Measurements from ENCODE around the gene NGEF.

NGEF gene

GRCh38 chr2:232971744-232972143, 41.3 kb downstream of the NGEF start:
- Histone ChIP-seq H3K4me3 (ENCODE audit: insufficient read depth, low read length, poor library complexity, severe bottlenecking) (no peak overlapping the region), H4K20me1 (ENCODE audit: low read depth, low read length) (no peaks in the 10 kb centered on the region), H3K36me3 (ENCODE audit: low read length) (no peaks in the 10 kb centered on the region), H3K27me3 (ENCODE audit: low read length) (no peaks in the 10 kb centered on the region), H2AFZ (ENCODE audit: low read depth, low read length, severe bottlenecking) (no peak overlapping the region), H3K4me2 (ENCODE audit: low read depth, low read length, poor library complexity, severe bottlenecking) (no peak overlapping the region), H3F3A (ENCODE audit: insufficient read depth) (no peaks in the 10 kb centered on the region), H3K27ac (ENCODE audit: low read depth, low read length) (no peak overlapping the region), H3K79me2 (ENCODE audit: insufficient read depth, low read length) (no peaks in the 10 kb centered on the region), H3K9me3 (ENCODE audit: insufficient read depth, low read length) (no peaks in the 10 kb centered on the region), H3K9ac (ENCODE audit: low read length) (no peak overlapping the region), H3K9me2 (replicated peaks; ENCODE audit: insufficient read depth, low read length) (no peaks in the 10 kb centered on the region)
- TF ChIP-seq CTCF (IDR thresholded peaks at IDR 0.05; ENCODE audit: insufficient read depth, low read length, poor library complexity, severe bottlenecking), result no peak
- no peak for TF ChIP-seq EZH2phosphoT487 (conservative IDR thresholded peaks at IDR 0.05; ENCODE audit: low read length)

GRCh38 chr2:232970051-232970450, 43.0 kb downstream of the NGEF start:
- no peak for TF ChIP-seq EZH2phosphoT487 (conservative IDR thresholded peaks at IDR 0.05; ENCODE audit: low read length)
- TF ChIP-seq CTCF (IDR thresholded peaks at IDR 0.05; ENCODE audit: insufficient read depth, low read length, poor library complexity, severe bottlenecking), result no peak
- no peaks in the 10 kb centered on the region for H3K36me3 ChIP-seq (ENCODE audit: low read length)
- no peaks in the 10 kb centered on the region for H3K79me2 ChIP-seq (ENCODE audit: insufficient read depth, low read length)
- H3K27ac ChIP-seq (ENCODE audit: low read depth, low read length), result no peak overlapping the region
- no peak overlapping the region for H3K4me2 ChIP-seq (ENCODE audit: low read depth, low read length, poor library complexity, severe bottlenecking)
- no peaks in the 10 kb centered on the region for H3K9me2 ChIP-seq (replicated peaks; ENCODE audit: insufficient read depth, low read length)
- H3K9ac ChIP-seq (ENCODE audit: low read length), result no peak overlapping the region
- H3K4me3 ChIP-seq (ENCODE audit: insufficient read depth, low read length, poor library complexity, severe bottlenecking), result no peak overlapping the region
- peaks cover 10% of the 10 kb centered on the region; the same call in 1 of the 2 replicates for H3K9me3 ChIP-seq (ENCODE audit: insufficient read depth, low read length)
- H4K20me1 ChIP-seq (ENCODE audit: low read depth, low read length), result no peaks in the 10 kb centered on the region
- H3F3A ChIP-seq (ENCODE audit: insufficient read depth), result no peaks in the 10 kb centered on the region
- H3K27me3 ChIP-seq (ENCODE audit: low read length), result no peaks in the 10 kb centered on the region
- H2AFZ ChIP-seq (ENCODE audit: low read depth, low read length, severe bottlenecking), result no peak overlapping the region

- no peak overlapping the region for H2AFZ ChIP-seq (ENCODE audit: low read depth, low read length, severe bottlenecking)
- no peaks in the 10 kb centered on the region for H3K27me3 ChIP-seq (ENCODE audit: low read length)
- no peaks in the 10 kb centered on the region for H4K20me1 ChIP-seq (ENCODE audit: low read depth, low read length)
- no peak for TF ChIP-seq EZH2phosphoT487 (conservative IDR thresholded peaks at IDR 0.05; ENCODE audit: low read length)
- no peak for TF ChIP-seq CTCF (IDR thresholded peaks at IDR 0.05; ENCODE audit: insufficient read depth, low read length, poor library complexity, severe bottlenecking)
- no peaks in the 10 kb centered on the region for H3K36me3 ChIP-seq (ENCODE audit: low read length)
- no peak overlapping the region for H3K4me3 ChIP-seq (ENCODE audit: insufficient read depth, low read length, poor library complexity, severe bottlenecking)
- H3K9me2 ChIP-seq (replicated peaks; ENCODE audit: insufficient read depth, low read length), result no peaks in the 10 kb centered on the region
- H3K27ac ChIP-seq (ENCODE audit: low read depth, low read length), result no peak overlapping the region
- H3F3A ChIP-seq (ENCODE audit: insufficient read depth), result no peaks in the 10 kb centered on the region
- H3K9me3 ChIP-seq (ENCODE audit: insufficient read depth, low read length), result peaks cover 10% of the 10 kb centered on the region; the same call in 1 of the 2 replicates
- no peaks in the 10 kb centered on the region for H3K79me2 ChIP-seq (ENCODE audit: insufficient read depth, low read length)
- H3K9ac ChIP-seq (ENCODE audit: low read length), result no peak overlapping the region
- H3K4me2 ChIP-seq (ENCODE audit: low read depth, low read length, poor library complexity, severe bottlenecking), result no peak overlapping the region
Observed at GRCh38 chr2:232967474-232967873, 45.6 kb downstream of the NGEF start.

Measured in SU-DHL-6 (cell line).